TTC549 (cell line): Measurements from ENCODE around the gene C1QTNF9.
"Not testable (repeated sequence)": the region's sequence is repeated elsewhere in the genome, so short reads cannot be mapped to it uniquely, and the experiment has no call there.

Source experiments
- FAIRE-seq: peaks from 2 replicates; lab custom pipeline; 2012; peaks lifted over from hg19 to GRCh38; lab: Jason Lieb, UNC

Gene C1QTNF9

GRCh38 chr13:24323036-24323738 is 13.8 kb downstream of the C1QTNF9 start:
- FAIRE-seq, result no peak

DNA sequence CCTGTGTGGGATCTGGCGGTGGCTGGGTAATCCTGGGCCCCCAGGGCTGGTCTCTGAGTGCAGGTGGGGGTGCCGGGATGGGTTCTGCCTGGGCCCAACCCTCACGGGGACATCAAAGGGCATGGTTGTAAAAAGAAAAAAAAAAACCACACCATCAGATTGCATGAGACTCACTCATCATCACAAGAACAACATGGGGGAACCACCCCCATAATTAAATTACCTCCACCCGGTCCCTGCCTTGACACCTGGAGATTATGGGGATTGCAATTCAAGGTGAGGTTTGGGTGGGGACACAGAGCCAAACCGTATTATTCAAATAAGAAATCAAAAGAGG is 14.3 kb downstream of the C1QTNF9 start:
- FAIRE-seq, result no peak

- FAIRE-seq, result not testable (repeated sequence)
Observed at GRCh38 chr13:24327598-24327997, 18.2 kb downstream of the C1QTNF9 start.

- FAIRE-seq, result no peak
Observed at GRCh38 chr13:24328145-24328544, 18.8 kb downstream of the C1QTNF9 start.

GRCh38 chr13:24338721-24339120 is 29.3 kb downstream of the C1QTNF9 start:
- FAIRE-seq, result no peak

GRCh38 chr13:24339937-24340607 is 30.7 kb downstream of the C1QTNF9 start:
- no peak for FAIRE-seq

DNA sequence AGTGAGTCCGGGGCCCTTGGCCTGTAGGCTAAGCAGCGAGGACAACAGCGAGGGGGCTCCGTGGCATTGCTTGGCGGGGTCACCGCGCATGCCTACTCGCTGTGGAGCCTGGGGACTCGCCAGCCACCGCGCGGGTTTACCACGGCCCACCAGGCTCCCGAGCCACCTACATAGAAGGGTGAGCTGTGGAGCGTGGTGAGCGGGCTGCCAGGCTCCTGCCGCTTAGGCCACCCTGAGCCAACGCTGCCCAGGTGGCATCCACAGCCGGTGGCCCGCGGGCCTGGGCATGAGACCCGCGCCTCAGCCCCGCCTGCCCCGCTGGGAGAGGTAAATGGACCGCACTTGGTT is 31.2 kb downstream of the C1QTNF9 start:
- no peak for FAIRE-seq

- no peak for FAIRE-seq
Observed at GRCh38 chr13:24341439-24341838, 32.1 kb downstream of the C1QTNF9 start.

- FAIRE-seq, result no peak
Observed at GRCh38 chr13:24348385-24348784, 39.0 kb downstream of the C1QTNF9 start.

GRCh38 chr13:24348797-24349515 is 39.6 kb downstream of the C1QTNF9 start:
- no peak for FAIRE-seq

GRCh38 chr13:24349778-24350664 is 40.6 kb downstream of the C1QTNF9 start:
- not testable (repeated sequence) for FAIRE-seq

- FAIRE-seq, result no peak
Observed at GRCh38 chr13:24351423-24351822, 42.0 kb downstream of the C1QTNF9 start.

DNA sequence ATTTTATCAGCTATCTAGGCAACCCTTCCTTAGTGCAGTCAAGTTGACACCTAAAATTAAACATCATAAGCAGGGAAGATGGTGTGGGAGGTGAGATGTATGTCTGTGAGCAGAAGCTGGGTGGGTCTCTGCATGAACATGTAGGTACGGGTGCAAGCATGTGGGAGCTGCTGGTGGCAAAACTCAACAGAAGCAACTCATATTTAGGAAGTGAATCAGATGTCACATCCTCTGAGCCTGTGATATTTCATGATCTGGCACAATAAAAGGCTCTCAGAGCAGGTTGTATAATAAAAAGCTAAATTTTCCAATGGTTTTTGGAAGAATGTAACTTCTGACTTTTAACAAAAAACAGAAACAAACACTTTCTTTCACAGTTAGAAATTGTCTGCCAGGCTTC is 44.4 kb downstream of the C1QTNF9 start:
- FAIRE-seq, result no peak

- no peak for FAIRE-seq
Observed at GRCh38 chr13:24355103-24355502, 45.7 kb downstream of the C1QTNF9 start.

DNA sequence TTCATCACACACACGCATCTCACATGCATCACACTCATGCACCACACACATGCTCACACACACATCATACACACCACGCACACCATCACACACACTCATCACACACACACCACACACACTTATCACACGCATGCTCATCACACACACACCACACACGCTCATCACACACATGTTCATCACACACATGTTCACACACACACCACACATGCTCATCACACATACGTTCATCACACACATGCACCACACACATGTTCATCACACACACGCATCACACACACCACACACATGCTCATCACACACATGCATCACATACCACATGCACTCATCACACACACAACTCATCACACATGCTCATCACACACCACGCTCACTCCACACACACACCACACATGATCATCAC is 46.9 kb downstream of the C1QTNF9 start:
- FAIRE-seq, result no peak

GRCh38 chr13:24356837-24357236 is 47.5 kb downstream of the C1QTNF9 start:
- no peak for FAIRE-seq

GRCh38 chr13:24357756-24358155 is 48.4 kb downstream of the C1QTNF9 start:
- no peak for FAIRE-seq

DNA sequence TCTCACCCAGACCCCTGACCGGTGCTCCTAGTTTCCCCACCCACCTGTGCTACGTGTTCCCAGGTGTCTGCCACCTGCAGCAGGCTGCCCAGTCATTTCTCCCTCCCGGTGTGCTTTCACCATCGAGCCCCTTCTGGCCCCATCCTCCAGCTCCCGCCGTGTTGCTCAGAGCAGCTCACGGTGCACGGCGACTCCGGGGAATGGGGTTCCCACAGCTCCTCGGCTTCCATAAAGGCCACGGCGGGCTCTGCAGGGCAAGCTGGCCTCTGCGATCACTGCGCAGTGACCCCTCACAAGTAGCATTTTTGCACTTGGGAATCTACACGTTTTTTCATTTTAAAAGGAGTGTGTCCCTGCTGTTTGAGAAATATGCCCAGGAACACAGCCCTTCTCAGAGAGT is 49.5 kb downstream of the C1QTNF9 start:
- not testable (repeated sequence) for FAIRE-seq

- FAIRE-seq, result not testable (repeated sequence)
Observed at GRCh38 chr13:24359252-24359651, 49.9 kb downstream of the C1QTNF9 start.

DNA sequence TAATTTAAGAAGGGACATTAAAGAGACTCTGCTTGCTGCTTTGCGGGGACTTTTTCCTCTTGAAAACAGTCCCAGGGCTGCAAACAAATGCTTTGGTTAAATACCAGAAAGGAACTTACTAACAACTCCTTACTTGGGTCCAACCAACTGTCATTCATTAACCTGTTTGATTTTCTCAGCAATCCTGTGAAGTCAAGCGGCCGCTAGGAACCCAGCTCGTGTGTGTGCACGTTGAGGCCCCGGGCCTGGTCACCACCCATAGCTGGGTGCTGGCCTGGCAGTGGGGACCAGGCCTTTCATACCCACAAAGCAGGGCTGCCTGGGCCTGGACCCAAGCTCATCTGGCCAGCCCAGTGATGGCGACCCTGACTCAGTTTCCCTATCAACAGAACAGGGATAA is 50.7 kb downstream of the C1QTNF9 start:
- FAIRE-seq, result no peak

DNA sequence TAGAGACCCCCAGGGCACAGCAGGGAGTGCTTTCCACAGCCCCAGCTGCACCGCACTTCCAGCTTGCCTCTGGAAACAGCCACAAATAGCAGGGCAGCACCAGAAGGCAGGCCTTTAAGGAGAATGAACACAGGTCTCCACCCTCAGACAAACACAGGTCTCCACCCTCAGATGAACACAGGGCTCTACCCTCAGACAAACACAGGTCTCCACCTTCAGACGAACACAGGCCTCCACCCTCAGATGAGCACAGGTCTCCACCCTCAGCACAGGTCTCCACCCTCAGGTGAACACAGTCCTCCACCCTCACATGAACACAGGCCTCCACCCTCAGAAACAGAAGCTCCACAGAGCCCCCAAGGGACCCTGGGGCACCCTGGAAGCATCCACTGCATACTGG is 51.7 kb downstream of the C1QTNF9 start:
- no peak for FAIRE-seq

- FAIRE-seq, result no peak
Observed at GRCh38 chr13:24361852-24362366, 52.5 kb downstream of the C1QTNF9 start.
